ENCODE measurements around the gene MAGEA6.

Gene MAGEA6

DNA sequence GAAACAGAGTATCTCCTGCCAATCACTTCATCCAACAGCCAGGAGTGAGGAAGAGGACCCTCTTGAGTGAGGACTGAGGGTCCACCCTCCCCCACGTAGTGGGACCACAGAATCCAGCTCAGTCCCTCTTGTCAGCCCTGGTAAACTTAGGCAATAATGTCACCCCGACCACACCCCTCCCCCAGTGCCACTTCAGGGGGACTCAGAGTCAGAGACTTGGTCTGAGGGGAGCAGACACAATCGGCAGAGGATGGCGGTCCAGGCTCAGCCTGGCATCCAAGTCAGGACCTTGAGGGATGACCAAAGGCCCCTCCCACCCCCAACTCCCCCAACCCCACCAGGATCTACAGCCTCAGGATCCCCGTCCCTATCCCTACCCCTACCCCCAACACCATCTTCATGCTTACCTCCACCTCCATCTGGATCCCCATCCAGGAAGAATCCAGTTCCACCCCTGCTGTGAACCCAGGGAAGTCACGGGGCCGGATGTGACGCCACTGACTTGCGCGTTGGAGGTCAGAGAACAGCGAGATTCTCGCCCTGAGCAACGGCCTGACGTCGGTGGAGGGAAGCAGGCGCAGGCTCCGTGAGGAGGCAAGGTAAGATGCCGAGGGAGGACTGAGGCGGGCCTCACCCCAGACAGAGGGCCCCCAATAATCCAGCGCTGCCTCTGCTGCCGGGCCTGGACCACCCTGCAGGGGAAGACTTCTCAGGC is 36.1 kb downstream of the MAGEA6 start, which contains the start of the genes CSAG1 and MAGEA12:
Gene CSAG1 (minus strand): TSS at position 461 of the 715 bp plus-strand sequence. CDS start 1,261 bp downstream, outside the sequence.
Gene MAGEA12 (plus strand): TSS at position 497 of the 715 bp plus-strand sequence. CDS start 2,405 bp downstream, outside the sequence.
- TF ChIP-seq Cebpa-rat (IDR thresholded peaks at IDR 0.05), result no peak
- Histone ChIP-seq H3K4me1 (no peaks in the 10 kb centered on the region), H3K4me3 (no peak within 1 kb of the TSS), H3K27me3 (peaks cover 60 to 89% (median 81%) of the 10 kb centered on the region in 11 experiments), H3K4me2 (no peak within 1 kb of the TSS), H3K9me3 (replicated peaks in 1 of 11) (no peaks in the 10 kb centered on the region; a peak in 1 of 22 replicates), H3K27ac (no peak within 1 kb of the TSS), H4K20me1 (no peaks in the 10 kb centered on the region; a peak in 1 of 22 replicates), H3K9ac (no peak within 1 kb of the TSS), H3K36me3 (no peaks in the 10 kb centered on the region)

DNA sequence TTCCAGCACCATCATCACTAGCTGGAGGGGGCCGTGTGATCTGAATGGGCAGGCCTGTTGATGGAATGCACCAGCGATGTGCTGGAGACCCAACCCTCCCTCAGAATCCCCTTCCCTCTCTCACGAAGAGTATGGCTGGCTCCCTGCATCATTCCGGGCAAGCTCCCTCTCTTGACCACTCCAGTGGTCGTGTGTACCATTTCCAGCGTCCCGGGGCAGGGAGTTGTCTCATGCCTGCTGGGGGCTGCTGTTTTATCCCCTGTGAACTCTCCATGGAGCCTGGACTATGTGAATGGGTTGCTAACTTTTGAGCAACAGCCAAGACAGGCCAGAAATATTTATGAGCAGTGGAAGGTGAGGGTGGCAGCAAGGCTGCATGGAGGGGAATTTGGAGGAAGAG is 44.1 kb downstream of the MAGEA6 start:
- Histone ChIP-seq H3K4me2 (no peak overlapping the region), H3K4me3 (no peak overlapping the region), H3K9me3 (replicated peaks in 1 of 11) (peaks cover 0 to 11% (median 0%) of the 10 kb centered on the region in 11 experiments; a peak in 1 of 22 replicates), H3K27ac (no peak overlapping the region), H4K20me1 (no peaks in the 10 kb centered on the region), H3K4me1 (no peaks in the 10 kb centered on the region), H3K9ac (no peak overlapping the region), H3K27me3 (peaks cover 32 to 50% (median 47%) of the 10 kb centered on the region in 11 experiments), H3K36me3 (no peaks in the 10 kb centered on the region)
- TF ChIP-seq Cebpa-rat (IDR thresholded peaks at IDR 0.05), result no peak

Data from BLaER1 treated with 17β-estradiol and CSF1 and Interleukin-3, amounts not matched to agents 10 nM and 100 nM (cell line).